GM12892 (cell line): Measurements from ENCODE around the gene MRPS12.
A peak's percentile ranks its signal among the peaks of the same experiment; 100 is the strongest.
"Not testable (repeated sequence)": the region's sequence is repeated elsewhere in the genome, so short reads cannot be mapped to it uniquely, and the experiment has no call there.

Experiments
- DNase-seq: peaks from one replicate; pipeline ENCODE4 v3.0.0; 2011; ENCODE audit not compliant: insufficient read length
- FAIRE-seq: peaks from 2 replicates; lab custom pipeline; 2011; peaks lifted over from hg19 to GRCh38; lab: Jason Lieb, UNC
- POLR2A ChIP-seq: IDR thresholded peaks from 2 replicates; pipeline ENCODE4 v1.6.1; 2011; ENCODE audit warnings: low read depth, low read length, control low read depth
- POLR2AphosphoS5 ChIP-seq: IDR thresholded peaks from 2 replicates; pipeline ENCODE4 v1.6.1; 2011; ENCODE audit warnings: low read depth, low read length, control low read depth
- TAF1 ChIP-seq: IDR thresholded peaks from 2 replicates; pipeline ENCODE4 v1.6.1; 2011; ENCODE audit warnings: low read depth, mild to moderate bottlenecking, control low read depth, low read length, borderline replicate concordance

The MRPS12 gene

DNA sequence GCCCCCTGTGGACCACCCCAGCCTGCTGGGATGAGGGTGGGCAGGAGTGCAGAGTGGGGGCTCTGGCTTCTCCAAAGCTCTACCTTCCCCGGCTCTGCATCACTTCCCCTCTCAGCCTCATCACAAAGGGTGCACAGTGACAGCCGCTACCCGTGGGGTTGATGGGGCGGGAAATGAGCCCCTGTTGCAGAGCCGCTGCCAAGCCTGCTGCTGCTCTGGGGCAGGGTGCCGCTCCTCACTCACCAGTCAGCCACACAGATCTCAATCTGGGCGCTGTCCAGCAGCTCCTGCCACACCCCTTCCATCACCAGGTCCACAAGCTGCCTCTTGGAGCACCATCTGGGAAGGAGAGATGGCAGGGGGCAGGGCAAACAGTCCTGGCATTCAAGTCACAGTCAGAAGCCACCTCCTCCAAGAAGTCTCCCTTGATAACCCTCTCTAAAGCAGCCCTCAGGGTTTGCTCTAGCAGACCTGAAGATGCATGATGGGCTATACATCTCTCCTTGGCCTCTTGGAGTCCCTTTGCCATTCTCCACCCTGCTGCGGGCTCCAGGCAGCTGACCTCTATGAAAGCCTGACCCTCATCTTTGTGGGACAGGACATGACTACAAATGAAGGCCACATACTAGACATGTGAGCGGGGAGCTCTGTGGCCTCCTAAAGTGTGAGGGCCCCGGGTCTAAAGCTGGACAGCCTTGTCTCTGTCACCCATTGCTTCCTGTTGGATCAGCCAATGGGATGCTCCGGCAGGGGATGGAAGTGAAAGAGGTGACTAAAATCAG, 15.7 kb downstream of the MRPS12 start:
- no peak for FAIRE-seq
- no peak for DNase-seq
- TF ChIP-seq POLR2AphosphoS5 (no peak), TAF1 (no peak)

DNA sequence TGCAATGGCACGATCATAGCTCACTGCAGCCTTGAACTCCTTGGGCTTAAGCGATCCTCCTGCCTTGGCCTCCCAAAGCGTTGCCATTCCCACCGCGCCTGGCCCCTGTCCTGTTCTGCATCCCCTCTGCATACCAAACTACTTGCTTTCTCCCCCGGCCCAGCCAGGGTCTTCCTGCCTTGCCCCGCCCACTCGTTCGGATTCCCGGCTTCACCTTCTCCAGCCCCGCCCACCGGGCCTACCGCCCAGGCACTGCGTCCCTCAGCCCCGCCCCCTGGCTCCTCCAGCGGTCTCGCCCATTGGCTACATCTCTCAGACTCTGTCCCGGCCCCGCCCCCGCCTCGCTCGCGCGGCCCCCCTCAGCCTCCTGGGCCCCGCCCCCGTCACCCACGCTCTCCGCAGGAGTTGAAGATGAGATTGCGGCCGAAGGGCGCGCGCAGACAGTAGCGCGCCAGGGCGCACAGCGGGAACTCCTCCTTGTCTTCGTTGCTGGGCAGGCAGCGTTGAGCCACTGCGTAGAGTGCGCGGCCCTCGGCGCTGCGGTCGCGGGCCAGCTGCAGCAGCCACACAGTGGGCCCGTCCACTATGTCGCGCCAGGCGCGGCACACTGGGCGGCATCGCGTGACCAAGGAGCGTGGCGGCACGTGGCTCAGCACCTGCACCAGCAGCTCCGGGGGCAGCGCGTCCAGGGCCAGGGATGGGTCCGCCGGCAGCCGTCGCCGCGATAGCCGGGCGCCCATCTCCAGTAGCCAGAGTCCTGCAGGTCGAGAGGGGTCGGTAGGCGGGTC, 19.0 kb downstream of the MRPS12 start:
- no peak for TF ChIP-seq TAF1
- no peak for TF ChIP-seq POLR2AphosphoS5
- TF ChIP-seq POLR2A = no peak
- DNase-seq = peak; percentile 68
- no peak for FAIRE-seq

DNA sequence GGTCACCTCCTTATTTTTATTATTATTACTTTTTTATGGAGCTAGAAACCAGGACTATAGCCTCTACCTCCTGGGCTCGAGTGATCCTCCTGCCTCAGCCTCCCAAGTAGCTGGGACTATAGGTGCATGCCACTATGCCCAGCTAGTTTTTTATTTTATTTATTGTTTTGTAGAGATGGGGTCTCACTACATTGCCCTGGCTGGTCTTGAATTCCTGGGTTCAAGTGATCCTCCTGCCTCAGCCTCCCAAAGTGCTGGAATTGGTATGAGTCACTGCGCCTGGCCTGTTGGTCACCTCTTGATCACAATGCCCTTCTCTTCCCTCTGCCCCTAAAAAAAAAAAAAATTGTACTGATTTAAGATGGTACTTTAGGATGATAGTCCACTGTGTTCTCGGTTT, 20.4 kb downstream of the MRPS12 start:
- no peak for FAIRE-seq
- no peak for DNase-seq
- no peak for TF ChIP-seq TAF1
- TF ChIP-seq POLR2A = no peak

DNA sequence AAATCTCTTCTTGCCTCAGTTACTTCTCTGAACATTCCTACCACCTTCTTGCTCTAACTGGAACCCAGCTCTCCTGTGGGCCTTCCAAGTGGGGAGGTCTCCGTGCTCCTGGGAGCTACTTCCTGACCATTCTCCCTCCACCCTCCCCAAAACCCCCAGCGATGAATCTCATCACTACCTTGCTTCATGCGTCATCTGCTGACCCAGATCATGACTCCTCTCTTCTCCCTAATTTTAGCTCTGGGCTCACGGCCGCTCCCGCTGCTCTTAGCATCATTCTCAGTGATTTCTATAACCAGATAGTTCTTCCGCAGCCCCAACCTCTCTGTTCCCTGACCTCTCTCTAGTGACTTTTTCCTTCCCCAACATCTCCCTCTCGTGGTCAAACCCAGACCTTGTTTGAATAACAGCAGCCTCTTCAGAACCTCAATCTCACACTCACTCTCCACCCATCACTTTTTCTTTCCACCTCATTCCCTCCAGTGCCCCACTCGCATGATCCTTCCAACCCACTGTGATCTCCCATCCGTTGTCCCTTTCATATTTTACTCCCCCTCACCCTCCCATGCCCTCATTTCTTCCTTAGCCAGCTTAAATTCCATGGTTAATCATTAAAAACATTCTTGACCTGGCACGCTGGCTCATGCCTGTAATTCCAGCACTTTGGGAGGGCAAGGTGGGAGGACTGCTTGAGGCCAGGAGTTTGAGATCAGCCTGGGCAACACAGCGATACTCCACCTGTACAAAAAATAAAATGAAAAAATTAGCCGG, 21.8 kb downstream of the MRPS12 start:
- DNase-seq (no peak), FAIRE-seq (no peak)
- no peak for TF ChIP-seq POLR2A
- no peak for TF ChIP-seq POLR2AphosphoS5
- no peak for TF ChIP-seq TAF1

DNA sequence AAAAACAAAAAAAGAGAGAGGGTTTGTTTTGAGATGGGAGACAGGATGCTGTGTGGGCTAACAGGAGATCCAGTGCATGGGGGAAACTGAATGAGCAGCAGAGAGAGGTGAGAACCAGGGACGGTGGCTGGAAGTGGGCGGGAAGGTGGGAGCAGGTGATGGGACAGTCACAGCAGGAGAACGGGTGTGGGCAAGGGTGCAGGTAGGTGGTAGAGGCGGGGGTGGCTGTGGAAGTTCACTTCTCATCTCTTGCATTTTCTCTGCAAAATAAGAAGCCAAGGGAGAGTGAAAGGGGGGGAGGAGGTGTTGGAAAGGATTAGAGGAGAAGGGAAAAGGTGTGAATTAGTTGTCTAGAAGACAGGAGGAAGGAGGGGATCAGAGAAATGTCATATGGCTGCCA, 22.9 kb downstream of the MRPS12 start:
- FAIRE-seq (no peak), DNase-seq (no peak)
- TF ChIP-seq TAF1 (no peak), POLR2AphosphoS5 (no peak), POLR2A (no peak)

DNA sequence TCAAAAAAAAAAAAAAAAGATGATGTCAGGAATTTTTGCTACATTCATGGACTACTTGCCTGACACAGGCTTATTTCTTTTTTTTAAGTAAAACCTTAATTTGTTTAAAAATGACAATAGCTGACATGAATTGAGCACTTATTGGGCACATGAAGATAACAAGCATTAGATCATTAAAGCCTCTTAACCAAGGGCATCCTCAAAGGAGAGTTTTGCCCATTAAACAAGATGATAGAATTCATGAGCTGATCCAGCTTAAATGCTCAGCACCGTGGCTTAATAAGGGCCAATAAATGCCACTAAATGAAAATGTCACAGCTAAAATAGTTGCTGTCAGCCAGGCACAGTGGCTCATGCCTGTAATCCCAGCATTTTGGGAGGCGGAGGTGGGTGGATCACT, 25.5 kb downstream of the MRPS12 start:
- TF ChIP-seq POLR2AphosphoS5 (no peak), TAF1 (no peak), POLR2A (no peak)
- DNase-seq (no peak), FAIRE-seq (no peak)

DNA sequence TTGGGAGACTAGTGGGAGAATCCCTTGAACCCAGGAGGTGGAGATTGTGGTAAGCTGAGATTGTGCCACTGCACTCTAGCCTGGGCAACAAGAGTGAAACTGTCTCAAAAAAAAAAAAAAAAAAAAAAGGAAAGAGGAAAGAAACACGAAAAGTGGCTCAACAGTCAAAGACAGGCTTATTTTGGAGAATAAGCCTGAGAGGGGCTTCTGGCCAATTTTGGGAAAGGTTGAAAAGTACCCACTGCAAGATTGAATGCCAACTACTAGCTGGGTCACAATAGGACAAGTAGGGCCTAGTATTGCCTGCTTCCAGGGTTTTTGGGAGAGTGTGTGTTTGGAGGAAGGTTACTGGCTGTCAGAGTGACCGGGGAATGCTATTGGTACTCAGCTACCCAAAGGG, 27.6 kb downstream of the MRPS12 start:
- FAIRE-seq = no peak
- no peak for TF ChIP-seq TAF1
- no peak for TF ChIP-seq POLR2AphosphoS5
- no peak for TF ChIP-seq POLR2A

DNA sequence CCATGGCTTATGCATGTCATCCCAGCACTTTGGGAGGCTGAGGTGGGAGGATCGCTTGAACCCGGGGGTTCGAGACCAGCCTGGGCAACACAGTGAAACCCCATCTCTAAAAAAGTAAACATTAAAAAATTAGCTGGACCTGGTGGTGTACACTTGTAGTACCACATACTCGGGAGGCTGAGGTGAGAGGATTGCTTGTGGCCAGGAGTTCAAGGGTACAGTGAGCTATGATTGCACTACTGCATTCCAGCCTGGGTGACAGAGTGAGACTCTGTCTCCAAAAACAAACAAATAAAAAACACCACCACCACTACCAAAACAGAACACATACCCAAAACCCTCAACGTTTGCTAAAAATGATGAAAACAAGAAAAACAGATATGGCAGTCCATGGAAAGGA, 28.9 kb downstream of the MRPS12 start:
- TF ChIP-seq POLR2A (no peak), TAF1 (no peak), POLR2AphosphoS5 (no peak)
- DNase-seq (no peak), FAIRE-seq (no peak)

More for the DNA sequence above, 27.6 kb downstream of the MRPS12 start:
- DNase-seq = no peak

DNA sequence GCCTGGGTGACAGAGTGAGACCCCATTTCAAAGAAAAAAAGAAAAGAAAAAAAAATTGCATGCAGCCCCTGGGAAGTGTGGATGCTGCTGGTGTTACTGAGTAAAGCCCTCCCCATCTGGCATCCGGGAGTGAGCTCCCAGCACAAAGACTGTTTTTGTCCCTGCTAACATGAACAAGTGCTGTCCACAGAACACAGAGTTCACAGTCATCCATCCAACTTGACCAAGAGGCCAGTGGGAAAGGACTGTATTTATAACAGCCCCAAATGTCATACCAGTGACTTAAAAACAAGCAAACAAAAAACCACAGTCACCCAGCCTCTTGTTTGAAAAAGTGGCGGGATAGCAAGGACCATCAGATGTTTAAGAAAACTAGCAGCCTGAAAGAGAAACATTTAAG, 34.0 kb downstream of the MRPS12 start:
- no peak for DNase-seq
- FAIRE-seq = no peak
- TF ChIP-seq TAF1 = no peak
- TF ChIP-seq POLR2A = no peak
- TF ChIP-seq POLR2AphosphoS5 = no peak

DNA sequence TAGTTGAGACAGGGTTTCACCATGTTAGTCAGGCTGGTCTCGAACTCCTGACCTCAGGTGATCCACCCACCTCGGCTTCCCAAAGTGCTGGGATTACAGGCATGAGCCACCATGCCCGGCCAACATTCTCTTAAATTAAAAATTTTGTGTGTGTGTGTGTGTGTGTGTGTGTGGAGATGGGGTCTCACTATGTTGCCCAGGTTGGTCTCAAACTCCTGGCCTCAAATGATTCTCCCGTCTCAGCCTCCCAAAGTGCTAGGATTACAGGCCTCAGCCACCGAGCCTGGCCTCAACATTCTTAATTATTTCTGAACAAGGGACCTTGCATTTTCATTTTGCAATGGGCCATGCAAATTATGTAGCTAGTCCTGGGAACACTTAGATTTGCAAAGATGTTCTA, 35.4 kb downstream of the MRPS12 start:
- DNase-seq, FAIRE-seq: not testable (repeated sequence)

DNA sequence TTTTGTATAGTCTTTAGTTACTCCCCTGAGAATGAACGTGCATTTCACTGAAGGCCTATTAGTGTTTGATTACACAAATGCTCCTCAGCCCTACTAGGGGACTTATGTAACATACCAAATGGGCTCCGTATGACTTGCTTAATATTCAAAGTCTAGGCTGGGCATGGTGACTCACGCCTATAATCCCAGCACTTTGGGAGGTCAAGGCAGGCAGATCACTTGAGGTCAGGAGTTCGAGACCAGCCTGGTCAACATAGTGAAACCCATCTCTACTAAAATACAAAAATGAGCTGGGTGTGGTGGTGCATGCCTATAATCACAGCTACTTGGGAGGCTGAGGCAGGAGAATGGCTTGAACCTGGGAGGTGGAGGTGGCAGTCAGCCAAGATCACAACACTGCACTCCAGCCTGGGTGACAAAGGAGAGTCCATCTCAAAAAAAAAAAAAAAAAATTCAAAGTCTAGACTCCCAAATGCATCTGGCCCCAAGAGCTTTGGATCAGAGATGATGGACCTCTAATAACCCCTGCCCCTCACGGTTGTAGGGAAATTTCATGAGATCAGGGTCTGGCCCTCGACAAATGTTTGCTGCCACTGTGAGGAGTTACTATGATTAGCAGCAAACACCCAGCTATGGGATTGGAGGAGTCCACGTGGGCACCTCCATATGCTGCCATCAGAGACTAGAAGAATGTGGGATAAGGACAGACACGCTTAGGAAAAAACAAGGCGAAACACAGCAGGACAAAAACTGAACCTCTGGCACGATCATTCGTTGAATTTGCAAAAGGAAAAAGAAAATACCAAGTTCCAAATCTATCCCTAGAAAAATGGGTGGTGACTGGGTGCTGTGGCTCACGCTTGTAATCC, 40.2 kb downstream of the MRPS12 start:
- TF ChIP-seq TAF1 (no peak), POLR2AphosphoS5 (no peak), POLR2A (no peak)
- DNase-seq (no peak), FAIRE-seq (no peak)
